ENCODE results near the gene VCAM1.
"Not testable (repeated sequence)": the region's sequence is repeated elsewhere in the genome, so short reads cannot be mapped to it uniquely, and the experiment has no call there.

Gene VCAM1

GRCh38 chr1:100719490-100719889 is at the start of gene VCAM1:
Gene VCAM1, plus strand, starts transcription at chr1:100719742. Its CDS starts 119 bp downstream, at chr1:100719861.
- DNase-seq (ENCODE audit: low spot score): no peak

GRCh38 chr1:100670083-100670482 is 49.5 kb upstream of the VCAM1 start:
- DNase-seq (ENCODE audit: low spot score): no peak

GRCh38 chr1:100671601-100672000 is 47.9 kb upstream of the VCAM1 start:
- DNase-seq (ENCODE audit: low spot score): no peak

- no peak for DNase-seq (ENCODE audit: low spot score)
Measured at GRCh38 chr1:100683448-100684349, 35.8 kb upstream of the VCAM1 start.

GRCh38 chr1:100699744-100700143 is 19.8 kb upstream of the VCAM1 start:
- DNase-seq (ENCODE audit: low spot score): no peak

- DNase-seq (ENCODE audit: low spot score): no peak
Measured at GRCh38 chr1:100700586-100700985, 19.0 kb upstream of the VCAM1 start.

- DNase-seq (ENCODE audit: low spot score): no peak
Measured at GRCh38 chr1:100703052-100703451, 16.5 kb upstream of the VCAM1 start.

GRCh38 chr1:100703716-100704115 is 15.8 kb upstream of the VCAM1 start:
- no peak for DNase-seq (ENCODE audit: low spot score)

- DNase-seq (ENCODE audit: low spot score): no peak
Measured at GRCh38 chr1:100704473-100704872, 15.1 kb upstream of the VCAM1 start.

GRCh38 chr1:100706296-100706695 is 13.2 kb upstream of the VCAM1 start:
- DNase-seq (ENCODE audit: low spot score): no peak

GRCh38 chr1:100706856-100707255 is 12.7 kb upstream of the VCAM1 start:
- no peak for DNase-seq (ENCODE audit: low spot score)

- no peak for DNase-seq (ENCODE audit: low spot score)
Measured at GRCh38 chr1:100708476-100709062, 11.0 kb upstream of the VCAM1 start.

- DNase-seq (ENCODE audit: low spot score): no peak
Measured at GRCh38 chr1:100710906-100711682, 8.4 kb upstream of the VCAM1 start.

- not testable (repeated sequence) for DNase-seq (ENCODE audit: low spot score)
Measured at GRCh38 chr1:100713027-100713426, 6.5 kb upstream of the VCAM1 start.

- DNase-seq (ENCODE audit: low spot score): no peak
Measured at GRCh38 chr1:100713626-100714025, 5.9 kb upstream of the VCAM1 start.

GRCh38 chr1:100714599-100714998 is 4.9 kb upstream of the VCAM1 start:
- DNase-seq (ENCODE audit: low spot score): no peak

GRCh38 chr1:100717218-100717617 is 2.3 kb upstream of the VCAM1 start:
- DNase-seq (ENCODE audit: low spot score): no peak

GRCh38 chr1:100718581-100718980 is 961 bp upstream of the VCAM1 start:
- no peak for DNase-seq (ENCODE audit: low spot score)

- no peak for DNase-seq (ENCODE audit: low spot score)
Measured at GRCh38 chr1:100720101-100720500, 559 bp downstream of the VCAM1 start.

GRCh38 chr1:100720751-100721150 is 1.2 kb downstream of the VCAM1 start:
- no peak for DNase-seq (ENCODE audit: low spot score)

- no peak for DNase-seq (ENCODE audit: low spot score)
Measured at GRCh38 chr1:100721526-100722207, 2.1 kb downstream of the VCAM1 start.

- no peak for DNase-seq (ENCODE audit: low spot score)
Measured at GRCh38 chr1:100722221-100722620, 2.7 kb downstream of the VCAM1 start.
